Prostate gland (tissue), 2 donors: ENCODE measurements around the gene PANK4.

Experiments used
- CTCF ChIP-seq, 4 experiments: fragments of 200-600 bp in 2 of 4; fragments of 450-650 bp in 2 of 4; sonication (generic) in 2 of 4; IDR thresholded peaks; 1 replicate in 3 of 4; 2 replicates in 1 of 4; pipeline ENCODE4 v1.5.1; 2016 to 2019; ENCODE audit warnings: antibody characterized with exemption in 4 of 4, mild to moderate bottlenecking in 2 of 4, moderate library complexity in 2 of 4
- POLR2A ChIP-seq: fragments of 450-650 bp; IDR thresholded peaks from one replicate; pipeline ENCODE4 v1.6.1; 2016; ENCODE audit warnings: antibody characterized with exemption, mild to moderate bottlenecking
- POLR2AphosphoS5 ChIP-seq: sonication (generic); formaldehyde crosslinking; IDR thresholded peaks from one replicate; pipeline ENCODE4 v1.6.1; 2017; ENCODE audit warnings: antibody characterized with exemption

- TF ChIP-seq CTCF (IDR thresholded peaks at IDR 0.05) = no peak
- TF ChIP-seq POLR2A = no peak
- no peak for TF ChIP-seq POLR2AphosphoS5
Measured at GRCh38 chr1:2522230-2522629, 4.2 kb downstream of the PANK4 start.
